ENCODE data around the gene SPATA4. TPM values are rescaled to one million over a fixed set of nuclear protein-coding genes. Genes with fewer than 3 reads are reported as not detected.

Gene SPATA4
- total RNA-seq, 1 experiment from 2014 or later: 0.20 TPM

GRCh38 chr4:176238157-176238610 is 42.8 kb upstream of the SPATA4 start:
- POLR2A ChIA-PET: no interaction called here
- ATAC-seq: no peak
- no peak for TF ChIP-seq YY1 (IDR thresholded peaks at IDR 0.05; ENCODE audit: extremely low read depth, insufficient replicate concordance, low read depth, low read length)
- TF ChIP-seq SP1 (IDR thresholded peaks at IDR 0.05; ENCODE audit: low read depth): no peak
- no peak for TF ChIP-seq REST (IDR thresholded peaks at IDR 0.05; ENCODE audit: low read depth)
- no peak for TF ChIP-seq POLR2A (IDR thresholded peaks at IDR 0.05; ENCODE audit: borderline replicate concordance, extremely low read depth, insufficient read depth, insufficient read length)

GRCh38 chr4:176236946-176237345 is 41.6 kb upstream of the SPATA4 start:
- BruUV-seq (replicated peaks): no TSS peak
- POLR2A ChIA-PET: no interaction called here
- Histone ChIP-seq H3K27ac (ENCODE audit: low read depth, low read length) (no peak overlapping the region), H2AFZ (ENCODE audit: low read depth, low read length, poor library complexity, severe bottlenecking) (peak overlapping the region; percentile 5), H3K4me2 (ENCODE audit: low read length) (no peak overlapping the region), H3K27me3 (ENCODE audit: insufficient read depth, low read length) (no peaks in the 10 kb centered on the region), H3K9me3 (ENCODE audit: control insufficient read depth in 1 of 2, insufficient read depth in 1 of 2, low read depth in 1 of 2, low read length in 2 of 2) (no peaks in the 10 kb centered on the region), H3K9ac (ENCODE audit: low read length) (no peak overlapping the region), H3K36me3 (ENCODE audit: control insufficient read depth in 1 of 2, insufficient read depth in 2 of 2, low read length in 2 of 2) (no peaks in the 10 kb centered on the region), H4K20me1 (ENCODE audit: insufficient read depth) (no peaks in the 10 kb centered on the region), H3K4me1 (ENCODE audit: control insufficient read depth in 1 of 2, insufficient read depth in 2 of 2, low read length in 2 of 2) (no peaks in the 10 kb centered on the region), H3K9me2 (ENCODE audit: insufficient read depth) (no peaks in the 10 kb centered on the region), H3K79me2 (ENCODE audit: insufficient read depth, low read length) (no peaks in the 10 kb centered on the region), H3K4me3 (replicated peaks in 1 of 2; ENCODE audit: low read depth in 1 of 2, low read length in 2 of 2) (no peak overlapping the region)
- no peak for TF ChIP-seq SRF (IDR thresholded peaks at IDR 0.05; ENCODE audit: low read depth)
- TF ChIP-seq JUND (IDR thresholded peaks at IDR 0.05): no peak
- TF ChIP-seq ZFX (IDR thresholded peaks at IDR 0.05): no peak
- no peak for TF ChIP-seq YY1 (IDR thresholded peaks at IDR 0.05; ENCODE audit: extremely low read depth, insufficient replicate concordance, low read depth, low read length)
- TF ChIP-seq EZH2phosphoT487 (IDR thresholded peaks at IDR 0.05; ENCODE audit: borderline replicate concordance): no peak
- TF ChIP-seq ATF3 (IDR thresholded peaks at IDR 0.05): no peak
- no peak for TF ChIP-seq SIN3A (IDR thresholded peaks at IDR 0.05; ENCODE audit: low read depth)
- no peak for TF ChIP-seq ZNF274 (IDR thresholded peaks at IDR 0.05; ENCODE audit: low read depth, low read length)
- no peak for TF ChIP-seq POLR2A (IDR thresholded peaks at IDR 0.05; ENCODE audit: borderline replicate concordance, extremely low read depth, insufficient read depth, insufficient read length)
- TF ChIP-seq ZBTB33 (IDR thresholded peaks at IDR 0.05; ENCODE audit: extremely low read depth, insufficient replicate concordance, low read length): no peak
- TF ChIP-seq MAX (IDR thresholded peaks at IDR 0.05): no peak
- TF ChIP-seq RAD21 (IDR thresholded peaks at IDR 0.05; ENCODE audit: low read depth): no peak
- no peak for TF ChIP-seq POLR2AphosphoS5 (IDR thresholded peaks at IDR 0.05; ENCODE audit: low read depth, low read length)
- no peak for TF ChIP-seq EZH2 (IDR thresholded peaks at IDR 0.05)
- DNase-seq (ENCODE audit: low read depth, low spot score) (no peak), ATAC-seq (no peak)
- intact Hi-C loops (cut with micrococcal nuclease): no loop called here
- RAD21 ChIA-PET (ENCODE audit: low non-redundant PET in 1 of 2, low total read pairs in 2 of 2, uncharacterized antibody in 2 of 2, unreplicated experiment in 2 of 2): no interaction called here
- CTCF ChIA-PET: no interaction called here

More at GRCh38 chr4:176238157-176238610, 42.8 kb upstream of the SPATA4 start:
- intact Hi-C loops (cut with micrococcal nuclease): no loop called here
- DNase-seq (ENCODE audit: low read depth, low spot score): no peak
- Histone ChIP-seq H3K27ac (ENCODE audit: low read depth, low read length) (no peak overlapping the region), H3K4me3 (replicated peaks in 1 of 2; ENCODE audit: low read depth in 1 of 2, low read length in 2 of 2) (no peak overlapping the region), H3K4me1 (ENCODE audit: control insufficient read depth in 1 of 2, insufficient read depth in 2 of 2, low read length in 2 of 2) (no peaks in the 10 kb centered on the region), H3K36me3 (ENCODE audit: control insufficient read depth in 1 of 2, insufficient read depth in 2 of 2, low read length in 2 of 2) (no peaks in the 10 kb centered on the region), H4K20me1 (ENCODE audit: insufficient read depth) (no peaks in the 10 kb centered on the region), H3K9me2 (ENCODE audit: insufficient read depth) (no peaks in the 10 kb centered on the region), H3K9ac (ENCODE audit: low read length) (no peak overlapping the region), H3K79me2 (ENCODE audit: insufficient read depth, low read length) (no peaks in the 10 kb centered on the region), H3K9me3 (ENCODE audit: control insufficient read depth in 1 of 2, insufficient read depth in 1 of 2, low read depth in 1 of 2, low read length in 2 of 2) (no peaks in the 10 kb centered on the region), H3K27me3 (ENCODE audit: insufficient read depth, low read length) (no peaks in the 10 kb centered on the region), H3K4me2 (ENCODE audit: low read length) (no peak overlapping the region), H2AFZ (ENCODE audit: low read depth, low read length, poor library complexity, severe bottlenecking) (no peak overlapping the region)
- BruUV-seq (replicated peaks): no TSS peak
- ChIA-PET CTCF (no interaction called here), RAD21 (ENCODE audit: low non-redundant PET in 1 of 2, low total read pairs in 2 of 2, uncharacterized antibody in 2 of 2, unreplicated experiment in 2 of 2) (no interaction called here)

Data from HCT116 (cell line).